GM18520 (cell line): ENCODE results near the gene PPP2R1B.
A peak's percentile ranks its signal among the peaks of the same experiment; 100 is the strongest.
"Not testable (repeated sequence)": the region's sequence is repeated elsewhere in the genome, so short reads cannot be mapped to it uniquely, and the experiment has no call there.

Experiments used
- ATAC-seq: cut with Tn5 transposase; IDR thresholded peaks from one replicate; pipeline ENCODE4 v1.9.1; 2021; ENCODE audit not compliant: unreplicated experiment

PPP2R1B gene

DNA sequence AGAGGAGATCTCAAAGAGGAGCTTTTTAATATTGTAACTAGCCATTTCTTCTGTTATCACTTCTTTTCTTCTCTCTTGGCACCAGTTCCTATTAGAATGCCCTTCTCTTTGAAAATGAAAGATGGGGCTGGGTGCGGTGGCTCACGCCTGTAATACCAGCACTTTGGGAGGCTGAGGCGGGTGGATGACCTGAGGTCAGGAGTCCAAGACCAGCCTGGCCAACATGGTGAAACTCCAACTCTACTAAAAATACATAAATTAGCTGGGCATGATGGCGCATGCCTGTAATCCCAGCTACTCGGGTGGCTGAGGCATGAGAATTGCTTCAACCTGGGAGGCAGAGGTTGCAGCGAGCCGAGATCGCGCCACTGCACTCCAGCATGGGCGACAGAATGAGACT lies 18.1 kb upstream of the PPP2R1B start:
- ATAC-seq = not testable (repeated sequence)

DNA sequence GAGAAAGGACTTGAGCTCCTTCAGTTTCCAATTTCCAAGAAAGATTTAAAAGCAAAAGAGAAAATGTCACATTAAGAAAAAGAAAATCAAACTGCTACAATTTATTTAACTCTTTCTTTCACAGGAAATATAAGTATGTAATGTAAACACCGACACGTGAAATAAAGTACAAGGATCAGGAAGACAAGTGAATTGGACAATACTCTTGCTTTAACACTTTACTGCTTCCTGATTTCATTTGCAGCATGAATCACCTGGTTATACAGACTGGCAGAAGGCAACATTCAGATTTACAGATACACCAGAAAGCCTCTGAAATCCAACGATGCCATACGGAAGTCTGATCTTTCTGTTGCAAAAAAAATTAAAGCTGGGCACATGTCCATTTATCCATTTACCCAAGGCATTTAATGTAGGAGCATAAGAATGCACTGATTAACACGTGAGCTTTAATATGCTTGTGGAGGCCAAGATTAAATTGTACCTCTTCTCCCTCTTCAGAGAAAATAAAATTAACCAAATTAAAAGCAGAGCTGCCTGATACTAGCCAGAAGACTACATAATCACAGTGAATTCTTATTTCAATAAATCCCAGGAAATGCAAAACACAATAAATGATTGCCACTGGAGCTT lies 16.0 kb upstream of the PPP2R1B start:
- ATAC-seq = no peak

DNA sequence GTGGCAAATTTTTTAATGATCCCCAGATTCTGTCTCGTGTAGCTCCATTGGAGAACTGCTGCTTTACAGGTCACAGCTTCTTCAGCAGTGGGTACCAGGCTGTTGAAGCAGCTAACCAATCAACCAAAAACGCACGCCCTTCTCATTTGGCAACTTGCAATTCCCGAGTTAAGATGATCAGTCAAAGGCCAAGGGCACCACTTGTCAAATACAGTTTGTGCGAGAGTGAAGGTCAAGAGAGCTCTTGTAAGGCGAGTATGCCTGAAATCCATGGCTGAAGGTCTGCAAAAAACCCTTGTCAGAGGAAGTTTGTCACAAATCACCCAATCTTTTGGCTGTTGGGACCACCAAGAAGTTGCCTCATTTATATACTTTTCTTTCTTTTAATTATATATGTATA lies 12.9 kb upstream of the PPP2R1B start:
- no peak for ATAC-seq

DNA sequence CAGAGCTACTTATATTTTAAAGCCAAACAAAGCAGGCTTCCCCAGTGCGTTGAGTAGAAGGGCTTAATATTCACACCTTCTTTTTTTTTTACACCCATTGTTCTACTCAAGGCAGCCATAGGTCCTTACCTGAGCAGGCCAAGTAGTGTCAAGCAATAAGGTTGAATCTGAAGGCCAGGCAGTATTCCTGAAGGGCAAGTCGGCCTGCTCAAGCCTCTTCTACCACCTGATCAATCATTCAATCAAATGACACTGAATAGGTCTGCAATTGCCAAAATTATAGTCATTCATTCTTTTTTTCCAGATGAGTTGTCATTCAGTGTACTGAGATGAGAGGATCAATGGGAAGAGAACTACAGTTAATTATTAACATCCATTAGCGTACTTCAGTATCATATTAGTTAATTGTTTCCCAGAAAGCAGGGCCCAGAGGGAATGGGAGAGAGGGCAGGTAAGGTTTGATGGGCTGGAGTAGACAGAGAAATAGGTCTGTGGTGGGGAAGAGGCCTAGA lies 11.9 kb upstream of the PPP2R1B start:
- no peak for ATAC-seq

DNA sequence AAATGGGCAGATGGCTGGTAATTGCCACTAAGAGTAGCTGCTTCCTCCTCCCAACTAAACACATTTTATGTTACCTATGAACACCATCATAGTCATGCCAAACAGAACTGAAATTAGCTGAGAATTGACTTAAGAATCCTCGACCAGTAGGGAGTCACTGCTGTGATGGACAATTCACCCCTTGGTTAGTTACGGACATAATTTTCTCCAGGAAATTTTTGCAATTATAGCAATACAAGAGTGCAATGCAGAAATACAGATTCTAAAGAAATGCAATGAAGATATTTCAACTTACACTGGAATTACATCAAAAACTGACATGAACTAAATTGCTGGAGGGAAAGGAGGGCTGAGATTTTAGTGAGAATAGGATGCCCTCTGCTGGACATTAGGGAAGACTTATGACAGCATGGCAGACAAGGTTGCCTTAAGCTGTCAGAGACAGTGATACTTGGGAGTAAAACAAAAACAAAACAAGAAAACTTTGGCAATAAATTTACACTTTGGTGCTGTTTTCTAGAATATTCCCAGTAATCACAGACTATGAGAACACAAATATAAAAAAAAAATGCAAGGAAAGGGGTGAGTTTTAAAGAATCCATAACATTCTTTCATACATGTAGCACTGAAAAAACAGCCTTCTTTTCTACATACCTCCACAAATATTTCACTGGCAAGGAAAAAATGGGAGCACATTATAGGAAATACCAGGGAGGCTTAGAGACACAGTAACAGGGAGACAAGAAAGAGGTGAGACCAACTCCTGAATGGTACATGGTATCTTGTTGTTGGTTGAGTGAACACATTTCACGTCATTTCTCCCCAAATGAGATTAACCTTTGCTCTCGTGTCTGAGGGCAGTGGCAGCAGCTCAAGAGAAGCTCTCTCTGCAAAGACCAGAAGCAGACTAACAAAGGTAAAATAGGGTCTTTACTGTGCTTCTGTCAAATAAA lies 11.2 kb upstream of the PPP2R1B start:
- no peak for ATAC-seq

DNA sequence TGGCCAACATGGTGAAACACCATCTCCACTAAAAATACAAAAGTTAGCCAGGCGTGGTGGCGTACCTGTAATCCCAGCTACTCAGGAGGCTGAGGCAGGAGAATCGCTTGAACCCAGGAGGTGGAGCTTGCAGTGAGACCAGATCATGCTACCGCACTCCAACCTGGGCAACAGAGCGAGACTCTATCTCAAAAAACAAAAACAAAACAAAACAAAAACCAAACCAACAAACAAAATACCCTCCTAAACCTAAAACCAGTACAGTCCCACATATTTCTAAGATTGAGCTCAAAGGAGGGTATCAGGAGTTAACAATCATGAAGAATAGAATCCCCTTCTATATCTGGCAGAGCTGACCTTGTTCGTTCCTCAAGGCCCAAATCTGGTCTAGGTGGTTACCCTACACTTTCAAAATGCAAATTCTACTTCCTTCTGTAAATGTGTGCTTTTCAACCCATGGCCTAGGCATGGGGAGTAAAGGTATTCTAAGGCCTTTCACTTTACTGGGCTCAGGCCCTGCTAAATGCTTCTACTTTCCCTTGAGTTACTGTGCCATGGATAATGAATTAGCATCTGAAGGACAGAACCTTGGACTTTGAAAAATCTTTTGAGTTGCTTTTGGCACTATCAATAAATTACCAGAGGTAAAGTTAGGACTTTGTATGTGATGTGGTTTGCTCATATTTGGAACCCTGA lies 10.4 kb upstream of the PPP2R1B start:
- peak; percentile 92 for ATAC-seq

DNA sequence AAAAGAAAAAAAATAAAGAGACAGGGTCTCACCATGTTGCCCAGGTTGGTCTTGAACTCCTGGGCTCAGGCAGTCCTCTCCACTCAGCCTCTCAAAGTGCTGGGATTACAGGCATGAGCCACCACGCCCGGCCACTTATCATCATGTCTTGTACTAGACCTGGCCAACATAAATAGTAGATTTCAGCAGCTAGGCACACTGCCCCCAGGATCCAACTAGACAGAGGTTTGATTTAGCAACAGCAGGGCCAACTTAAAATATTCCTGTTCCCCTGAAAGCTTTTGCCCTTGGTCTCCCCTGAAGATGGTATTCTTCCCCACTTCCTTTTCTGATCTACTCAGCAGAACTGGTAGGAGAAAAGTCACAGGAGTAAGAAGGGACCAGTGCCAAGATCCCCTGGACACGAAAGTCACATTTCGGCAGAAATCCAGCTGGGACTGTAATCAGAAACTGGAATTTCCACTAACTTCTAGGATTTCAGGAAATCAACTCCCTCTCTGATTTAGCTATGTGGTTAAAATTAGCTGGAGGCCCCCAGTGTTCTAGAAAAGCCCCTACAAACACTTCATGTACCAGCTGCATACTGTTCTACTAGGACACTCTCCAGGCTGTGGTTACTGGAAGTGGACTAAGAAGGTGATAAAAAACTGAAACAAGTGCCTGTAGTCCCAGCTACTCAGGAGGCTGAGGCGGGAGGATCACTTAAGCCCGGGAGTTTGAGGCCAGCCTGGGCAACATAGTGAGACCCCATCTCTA lies 8.9 kb upstream of the PPP2R1B start:
- no peak for ATAC-seq

DNA sequence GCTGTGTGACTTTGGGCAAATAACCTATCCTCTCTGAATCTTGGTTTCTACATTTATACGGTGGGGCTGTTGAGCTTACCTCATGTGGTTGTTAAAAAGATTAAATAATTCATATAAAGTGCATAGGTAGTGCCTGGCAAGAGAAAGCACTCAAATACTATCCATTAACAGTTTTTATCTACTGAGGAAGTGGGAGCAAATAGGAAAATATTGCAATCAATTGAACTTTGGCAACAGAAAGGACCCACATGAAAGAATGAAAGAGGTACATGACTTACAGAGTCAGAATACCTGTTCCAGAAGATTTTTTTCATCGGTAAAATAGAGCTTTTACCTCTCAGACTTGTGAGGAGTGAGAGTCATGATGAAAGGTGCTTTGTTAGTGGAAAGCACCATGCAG lies 6.3 kb upstream of the PPP2R1B start:
- no peak for ATAC-seq

DNA sequence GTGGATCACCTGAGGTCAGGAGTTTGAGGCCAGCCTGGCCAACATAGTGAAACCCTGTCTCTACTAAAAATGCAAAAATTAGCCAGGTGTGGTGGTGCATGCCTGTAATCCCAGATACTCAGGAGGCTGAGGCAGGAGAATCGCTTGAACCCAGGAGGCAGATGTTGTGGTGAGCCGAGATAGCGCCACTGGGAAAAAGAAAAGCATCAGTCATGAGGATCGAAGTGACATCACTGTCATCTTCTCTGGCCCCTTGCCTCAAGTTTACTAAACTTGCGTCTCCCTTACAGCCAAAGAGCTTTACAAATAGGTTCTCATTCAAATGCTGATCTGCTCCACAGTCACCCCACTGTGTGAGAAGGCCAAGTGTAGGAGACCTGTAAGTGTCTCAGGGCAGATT lies 5.0 kb upstream of the PPP2R1B start:
- not testable (repeated sequence) for ATAC-seq

DNA sequence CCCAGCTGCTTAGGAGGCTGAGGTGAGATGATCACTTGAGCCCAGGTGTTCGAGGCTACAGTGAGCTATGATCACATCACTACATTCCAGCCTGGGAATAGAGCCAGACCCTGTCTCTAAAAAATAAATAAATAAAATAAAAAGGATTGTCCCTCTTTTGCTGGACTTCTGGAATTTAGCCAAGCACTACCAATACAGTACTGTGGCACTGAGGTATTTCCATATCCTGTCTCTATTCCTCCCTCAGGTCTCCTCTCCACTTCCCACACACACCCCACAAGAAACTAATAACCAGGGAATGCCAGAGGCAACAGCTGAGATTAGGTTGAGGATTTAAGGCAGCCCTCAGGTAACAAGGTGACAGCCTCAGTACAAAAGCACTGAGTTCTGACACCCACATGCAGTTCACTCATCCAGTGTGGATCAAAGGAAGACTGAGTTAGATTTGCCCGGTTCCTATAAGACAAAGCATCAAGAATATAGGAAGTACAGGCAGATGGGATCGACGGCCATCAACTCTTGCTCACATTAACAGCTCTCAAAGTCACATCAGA lies 4.5 kb upstream of the PPP2R1B start:
- ATAC-seq = no peak

DNA sequence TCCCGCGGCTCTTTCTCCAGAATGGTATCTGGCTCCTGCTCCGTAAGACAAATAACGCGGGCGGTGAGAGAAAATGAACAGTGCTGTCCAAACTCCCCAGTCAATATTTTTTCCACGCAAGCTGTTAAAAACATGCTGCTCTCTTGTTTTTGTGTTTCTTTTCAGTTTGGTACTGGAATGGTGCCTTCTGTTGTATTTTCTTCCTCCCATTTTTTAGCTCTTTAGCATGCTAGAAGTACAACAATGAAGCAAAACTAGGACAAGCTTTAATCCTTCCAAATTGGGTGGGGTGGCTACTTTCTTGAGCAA lies 599 bp upstream of the PPP2R1B start:
- no peak for ATAC-seq

DNA sequence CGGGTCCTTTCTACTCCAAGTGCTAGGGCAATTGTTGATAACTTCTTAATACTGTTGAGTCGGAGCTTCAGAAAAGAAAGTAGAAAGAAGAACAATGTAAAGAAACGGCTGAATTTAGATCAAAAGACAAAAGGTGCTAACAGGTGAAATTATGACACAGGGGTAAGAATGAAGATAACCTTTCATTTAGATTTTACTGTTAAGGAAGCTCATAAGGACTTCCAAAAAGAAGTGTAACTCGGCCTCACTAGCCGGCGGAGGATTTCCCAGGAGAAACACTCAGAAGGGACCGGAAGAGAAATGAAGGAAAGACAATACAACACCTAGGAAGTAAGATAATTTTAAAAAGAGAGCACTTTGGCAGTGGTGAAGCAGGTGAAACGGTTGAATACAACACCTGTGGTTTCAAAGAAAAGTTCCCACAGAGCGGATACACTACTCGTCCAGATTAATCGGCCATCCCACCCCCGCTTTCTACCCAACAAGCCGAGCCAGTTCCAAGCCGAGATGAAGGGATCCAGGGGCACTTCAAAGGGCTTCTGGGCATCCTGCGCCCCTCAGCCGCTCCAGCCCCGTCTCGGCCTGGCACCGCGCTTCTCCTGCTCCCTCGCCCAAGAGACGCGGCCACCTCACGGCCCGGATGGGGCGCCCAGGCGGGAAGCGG lies 737 bp downstream of the PPP2R1B start:
- ATAC-seq = peak; percentile 30

DNA sequence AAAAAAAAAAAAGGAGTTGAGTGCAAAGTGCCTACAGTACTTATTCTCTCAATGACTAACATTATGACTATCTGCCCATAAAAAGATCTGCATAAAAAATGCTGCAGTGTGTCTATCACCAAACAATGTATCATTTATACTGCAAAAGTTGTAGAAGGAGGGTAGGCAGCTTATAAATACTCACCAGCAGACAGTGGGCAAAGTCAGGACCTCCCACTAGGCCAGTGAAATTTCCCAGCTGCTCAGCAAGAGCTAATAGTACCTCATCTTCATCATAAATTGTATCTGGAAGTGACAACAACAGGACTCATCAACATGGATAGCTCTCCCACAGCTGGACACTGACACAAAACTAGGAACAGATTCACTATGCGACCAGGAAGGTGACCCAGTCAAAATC lies 1.6 kb downstream of the PPP2R1B start:
- no peak for ATAC-seq

DNA sequence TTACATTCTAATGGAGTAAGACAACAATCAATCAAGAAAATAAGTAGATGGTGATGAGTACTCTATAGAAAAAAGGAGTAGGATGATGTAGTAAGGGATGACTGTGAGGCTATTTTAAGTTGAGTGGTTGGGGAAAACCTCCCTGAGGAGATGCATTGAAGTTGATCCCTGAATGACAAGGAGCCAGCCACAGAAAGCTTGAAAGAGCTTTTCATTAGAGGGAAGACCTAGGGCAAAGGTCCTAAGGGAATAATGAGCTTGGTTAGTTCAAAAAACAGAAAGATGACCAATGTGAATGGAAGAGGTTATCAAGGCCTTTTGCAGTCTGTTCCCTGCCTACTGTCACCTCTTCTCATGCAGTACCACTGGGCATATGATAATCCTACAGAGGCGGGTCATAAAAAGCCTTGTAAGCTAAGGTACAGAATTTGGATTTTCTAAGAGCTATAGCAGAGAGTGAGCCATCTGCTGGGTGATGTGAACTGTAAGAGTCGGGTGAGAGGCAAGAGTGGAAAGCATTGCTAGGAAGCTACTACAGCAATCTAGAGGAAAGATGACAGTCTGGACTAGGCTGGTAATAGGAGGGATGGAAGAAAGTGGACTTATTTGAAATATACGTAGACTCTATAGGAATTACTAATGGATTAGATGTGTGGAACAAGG lies 3.1 kb downstream of the PPP2R1B start:
- no peak for ATAC-seq

DNA sequence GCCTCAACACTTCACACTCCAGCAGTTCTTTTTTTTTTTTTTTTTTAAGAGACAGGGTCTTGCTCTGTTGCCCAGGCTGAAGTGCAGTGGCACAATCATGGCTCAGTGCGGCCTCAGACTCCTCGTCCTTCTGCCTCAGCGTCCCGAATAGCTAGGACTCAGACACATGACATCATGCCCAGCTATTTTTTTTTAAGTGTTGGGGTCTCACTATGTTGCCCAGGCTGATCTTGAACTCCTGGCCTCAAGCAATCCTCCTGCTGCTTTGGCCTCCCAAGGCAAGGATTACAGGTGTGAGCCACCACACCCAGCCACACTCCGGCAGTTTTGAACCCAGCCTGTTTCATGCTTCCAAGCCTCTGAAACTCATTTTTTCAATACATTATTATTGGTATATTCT lies 3.7 kb downstream of the PPP2R1B start:
- ATAC-seq = no peak

DNA sequence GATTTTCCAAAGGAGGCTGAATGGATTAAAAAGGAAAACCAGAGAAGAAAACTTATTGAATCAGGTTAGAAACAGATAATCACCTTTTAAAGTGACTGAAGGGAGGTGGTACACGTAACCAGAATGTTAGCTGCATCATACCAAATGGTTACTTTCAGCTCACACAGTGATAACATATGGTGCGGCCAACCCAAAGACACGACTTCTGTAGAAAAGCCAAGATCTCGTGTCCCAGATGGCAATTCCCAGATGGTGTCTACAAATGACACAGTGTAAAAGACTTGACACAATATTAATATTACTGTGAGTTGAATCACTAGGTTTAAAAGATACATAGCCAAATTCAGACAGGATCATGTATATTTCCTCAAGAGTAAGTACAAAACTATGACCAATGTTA lies 5.2 kb downstream of the PPP2R1B start:
- ATAC-seq = no peak

DNA sequence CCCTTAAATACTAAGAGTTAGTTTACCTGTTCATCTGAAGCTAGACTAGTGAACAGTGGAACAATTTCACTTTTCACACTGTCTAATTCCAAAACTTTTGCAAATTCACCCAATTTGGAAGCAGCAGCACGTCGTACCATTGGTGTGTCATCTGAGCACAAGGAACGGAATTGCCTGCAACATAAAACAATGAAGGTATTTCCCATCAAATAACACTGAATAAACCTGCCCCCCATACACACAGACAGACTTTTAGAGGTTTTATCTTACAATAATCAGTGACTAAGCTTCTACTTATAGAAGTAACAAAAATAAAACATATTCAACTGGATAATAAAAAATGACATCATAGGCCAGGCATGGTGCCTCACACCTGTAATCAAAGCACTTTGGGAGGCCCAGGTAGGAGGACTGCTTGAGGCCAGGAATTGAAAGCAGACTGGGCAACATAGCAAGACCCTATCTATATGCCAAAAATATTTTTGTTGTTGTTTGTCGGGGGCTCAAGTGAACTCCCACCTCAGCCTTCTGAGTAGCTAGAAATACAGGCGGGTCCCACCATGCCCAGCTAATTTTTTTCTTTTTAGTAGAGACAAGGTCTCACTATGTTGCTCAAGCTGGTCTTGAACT lies 6.3 kb downstream of the PPP2R1B start:
- no peak for ATAC-seq

DNA sequence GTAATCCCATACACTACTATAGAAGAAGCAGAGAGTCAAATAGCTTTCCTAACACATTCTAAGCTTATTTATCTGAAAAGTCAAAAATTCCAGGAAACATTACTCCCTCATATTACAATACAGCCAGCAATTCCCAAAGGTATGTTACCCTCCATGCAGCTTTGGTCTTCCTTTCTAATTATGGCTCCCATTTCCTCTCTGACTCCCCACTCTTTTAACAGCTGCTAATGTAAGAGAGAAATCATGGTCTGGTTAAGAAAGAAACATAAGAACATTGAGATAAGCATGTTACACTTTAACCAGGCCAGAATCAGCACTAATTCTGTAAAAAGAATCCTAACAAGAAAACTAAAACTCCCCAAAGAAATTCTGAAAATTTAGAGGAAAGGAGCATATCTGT lies 6.8 kb downstream of the PPP2R1B start:
- no peak for ATAC-seq

DNA sequence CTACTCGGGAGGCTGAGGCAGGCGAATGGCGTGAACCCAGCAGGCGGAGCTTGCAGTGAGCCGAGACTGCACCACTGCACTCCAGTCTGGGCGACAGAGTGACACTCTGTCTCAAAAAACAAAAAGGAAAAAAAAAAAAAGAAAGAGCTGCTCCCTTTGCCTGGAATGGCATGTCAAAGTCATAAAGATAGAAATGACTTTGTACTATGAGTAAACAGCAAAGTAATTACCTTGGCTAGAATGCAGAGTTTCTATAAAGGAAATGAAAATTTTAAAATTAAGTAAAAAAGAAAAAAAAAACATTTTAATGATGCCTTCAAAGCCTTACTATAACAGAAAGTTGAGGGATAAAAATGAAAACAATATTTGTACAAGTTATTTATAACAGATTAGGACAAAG lies 10.1 kb downstream of the PPP2R1B start:
- no peak for ATAC-seq
